Measurements from ENCODE around the gene RPS6KA2.

Gene RPS6KA2

DNA sequence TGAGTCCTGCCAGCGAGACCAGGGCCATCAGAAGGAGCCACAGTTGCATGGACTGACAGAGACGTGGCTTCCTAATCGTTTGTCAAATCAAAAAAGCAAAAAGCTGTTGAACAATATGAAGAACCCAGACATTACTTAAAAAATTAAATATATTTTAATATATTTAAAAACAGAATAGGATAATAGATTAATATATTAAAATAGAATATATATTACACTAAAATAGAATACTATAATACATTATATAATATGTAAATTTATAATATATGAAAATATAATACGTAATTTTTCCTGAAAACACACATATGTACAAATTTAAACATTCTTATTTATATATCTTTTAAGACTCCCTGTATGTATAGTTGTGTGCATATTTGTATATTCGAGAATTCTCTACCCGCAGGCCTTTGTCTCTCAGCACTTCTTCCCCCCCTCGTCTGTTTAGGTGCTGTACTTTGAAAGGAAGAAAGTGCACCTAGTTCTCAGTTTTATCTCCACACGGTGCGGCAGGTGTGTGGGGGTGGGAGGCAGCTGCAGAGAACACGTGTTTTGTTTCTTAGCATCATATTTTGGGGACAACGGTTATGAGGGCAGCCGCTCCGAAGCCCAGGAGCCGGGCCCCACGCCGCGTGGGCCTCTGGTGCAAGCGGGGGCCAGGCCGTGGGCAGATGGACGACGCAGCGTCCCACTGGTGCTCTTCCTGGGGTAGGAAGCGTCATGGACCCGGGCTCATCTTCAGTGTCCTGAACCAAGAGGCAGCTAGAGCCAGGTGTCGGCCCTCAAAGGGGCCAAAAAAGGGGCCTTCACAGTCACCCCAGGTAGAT, 172.1 kb downstream of the RPS6KA2 start:
- no peak overlapping the region for H3K4me3 ChIP-seq (ENCODE audit: insufficient read depth, low read depth, low read length, poor library complexity, severe bottlenecking)
- no peak for DNase-seq
- no peaks in the 10 kb centered on the region for H3K36me3 ChIP-seq (ENCODE audit: control insufficient read depth, insufficient read depth, low read length)
- H3K27ac ChIP-seq (ENCODE audit: insufficient read depth, low read length, poor library complexity, severe bottlenecking) = no peak overlapping the region
- no peaks in the 10 kb centered on the region for H3K4me1 ChIP-seq (ENCODE audit: control insufficient read depth, insufficient read depth, low read length, poor library complexity, severe bottlenecking)
- no peaks in the 10 kb centered on the region for H3K9me3 ChIP-seq (ENCODE audit: control insufficient read depth, low read length)
- H3K27me3 ChIP-seq (replicated peaks; ENCODE audit: control insufficient read depth, insufficient read depth, low read length, poor library complexity, severe bottlenecking) = no peaks in the 10 kb centered on the region

- no peaks in the 10 kb centered on the region for H3K4me1 ChIP-seq (ENCODE audit: control insufficient read depth, insufficient read depth, low read length, poor library complexity, severe bottlenecking)
- H3K4me3 ChIP-seq (ENCODE audit: insufficient read depth, low read depth, low read length, poor library complexity, severe bottlenecking) = no peak overlapping the region
- H3K27me3 ChIP-seq (replicated peaks; ENCODE audit: control insufficient read depth, insufficient read depth, low read length, poor library complexity, severe bottlenecking) = no peaks in the 10 kb centered on the region
- no peak for DNase-seq
- H3K9me3 ChIP-seq (ENCODE audit: control insufficient read depth, low read length) = no peaks in the 10 kb centered on the region
- no peak overlapping the region for H3K27ac ChIP-seq (ENCODE audit: insufficient read depth, low read length, poor library complexity, severe bottlenecking)
- H3K36me3 ChIP-seq (ENCODE audit: control insufficient read depth, insufficient read depth, low read length) = no peaks in the 10 kb centered on the region
These were observed 173.4 kb downstream of the RPS6KA2 start for GRCh38 chr6:166453651-166454050.

GRCh38 chr6:166450167-166450873, 176.7 kb downstream of the RPS6KA2 start:
- no peaks in the 10 kb centered on the region for H3K36me3 ChIP-seq (ENCODE audit: control insufficient read depth, insufficient read depth, low read length)
- DNase-seq = no peak
- no peaks in the 10 kb centered on the region for H3K9me3 ChIP-seq (ENCODE audit: control insufficient read depth, low read length)
- no peak overlapping the region for H3K4me3 ChIP-seq (ENCODE audit: insufficient read depth, low read depth, low read length, poor library complexity, severe bottlenecking)
- no peak overlapping the region for H3K27ac ChIP-seq (ENCODE audit: insufficient read depth, low read length, poor library complexity, severe bottlenecking)
- H3K27me3 ChIP-seq (replicated peaks; ENCODE audit: control insufficient read depth, insufficient read depth, low read length, poor library complexity, severe bottlenecking) = no peaks in the 10 kb centered on the region
- H3K4me1 ChIP-seq (ENCODE audit: control insufficient read depth, insufficient read depth, low read length, poor library complexity, severe bottlenecking) = no peaks in the 10 kb centered on the region

DNA sequence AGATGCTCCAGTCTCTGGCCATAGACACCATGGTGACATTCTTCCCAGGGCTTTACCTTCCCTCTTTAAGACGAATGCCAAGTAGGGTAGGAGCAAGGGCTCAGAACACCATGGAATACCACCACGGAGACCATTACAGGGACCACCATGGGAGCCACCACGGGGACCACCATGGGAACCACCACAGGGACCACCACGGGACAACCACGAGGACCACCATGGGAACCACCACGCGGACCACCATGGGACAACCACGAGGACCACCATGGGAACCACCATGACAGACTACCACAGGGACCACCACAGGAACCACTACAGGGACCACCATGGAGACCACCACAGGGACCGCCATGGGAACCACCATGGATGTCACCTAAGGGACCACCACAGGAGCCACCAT, 177.4 kb downstream of the RPS6KA2 start:
- no peak overlapping the region for H3K27ac ChIP-seq (ENCODE audit: insufficient read depth, low read length, poor library complexity, severe bottlenecking)
- H3K4me1 ChIP-seq (ENCODE audit: control insufficient read depth, insufficient read depth, low read length, poor library complexity, severe bottlenecking) = no peaks in the 10 kb centered on the region
- DNase-seq = no peak
- H3K4me3 ChIP-seq (ENCODE audit: insufficient read depth, low read depth, low read length, poor library complexity, severe bottlenecking) = no peak overlapping the region
- H3K36me3 ChIP-seq (ENCODE audit: control insufficient read depth, insufficient read depth, low read length) = no peaks in the 10 kb centered on the region
- no peaks in the 10 kb centered on the region for H3K27me3 ChIP-seq (replicated peaks; ENCODE audit: control insufficient read depth, insufficient read depth, low read length, poor library complexity, severe bottlenecking)
- no peaks in the 10 kb centered on the region for H3K9me3 ChIP-seq (ENCODE audit: control insufficient read depth, low read length)

DNA sequence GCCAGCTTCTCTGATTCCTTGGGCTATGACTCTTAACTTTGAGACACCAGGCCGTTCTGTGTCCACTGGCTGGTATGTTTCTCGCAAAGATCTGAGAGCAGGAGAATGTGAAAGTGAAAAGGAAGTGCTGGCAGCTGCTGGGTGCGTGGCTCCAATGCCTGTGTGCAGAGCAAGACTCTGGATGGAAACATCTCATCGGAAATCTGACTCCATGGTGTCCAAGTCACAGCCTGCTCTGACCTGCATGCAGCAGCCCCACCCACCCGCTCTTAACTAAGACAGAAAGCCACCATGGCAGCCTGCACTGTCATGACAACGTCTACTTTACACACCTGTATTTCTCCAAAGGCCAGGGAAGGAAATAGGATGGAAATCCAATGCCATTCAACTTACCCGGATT, 178.0 kb downstream of the RPS6KA2 start:
- Histone ChIP-seq H3K27me3 (replicated peaks; ENCODE audit: control insufficient read depth, insufficient read depth, low read length, poor library complexity, severe bottlenecking) (no peaks in the 10 kb centered on the region), H3K36me3 (ENCODE audit: control insufficient read depth, insufficient read depth, low read length) (no peaks in the 10 kb centered on the region), H3K9me3 (ENCODE audit: control insufficient read depth, low read length) (no peaks in the 10 kb centered on the region), H3K4me3 (ENCODE audit: insufficient read depth, low read depth, low read length, poor library complexity, severe bottlenecking) (no peak overlapping the region), H3K4me1 (ENCODE audit: control insufficient read depth, insufficient read depth, low read length, poor library complexity, severe bottlenecking) (no peaks in the 10 kb centered on the region), H3K27ac (ENCODE audit: insufficient read depth, low read length, poor library complexity, severe bottlenecking) (no peak overlapping the region)
- DNase-seq = no peak

DNA sequence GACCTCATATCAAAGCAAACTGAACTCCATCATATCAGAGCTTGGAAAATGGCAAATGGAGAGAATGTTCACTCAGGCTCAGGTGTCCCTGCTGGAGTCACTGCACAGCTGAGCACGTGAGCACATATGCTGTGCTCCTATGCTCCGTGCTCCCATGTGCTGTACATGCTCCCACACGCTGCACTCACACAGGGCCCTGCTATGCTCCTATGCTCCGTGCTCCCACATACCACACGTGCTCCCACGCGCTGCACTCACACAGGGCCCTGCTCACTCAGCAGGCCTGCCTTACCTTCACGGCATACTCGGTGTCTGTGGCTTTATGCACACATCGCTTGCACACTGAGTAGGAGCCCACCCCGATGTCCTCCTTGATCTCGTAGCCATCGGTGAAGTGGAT, 178.6 kb downstream of the RPS6KA2 start:
- no peak overlapping the region for H3K4me3 ChIP-seq (ENCODE audit: insufficient read depth, low read depth, low read length, poor library complexity, severe bottlenecking)
- H3K36me3 ChIP-seq (ENCODE audit: control insufficient read depth, insufficient read depth, low read length) = no peaks in the 10 kb centered on the region

GRCh38 chr6:166446567-166447065, 180.4 kb downstream of the RPS6KA2 start:
- Histone ChIP-seq H3K27ac (ENCODE audit: insufficient read depth, low read length, poor library complexity, severe bottlenecking) (no peak overlapping the region), H3K36me3 (ENCODE audit: control insufficient read depth, insufficient read depth, low read length) (no peaks in the 10 kb centered on the region), H3K4me3 (ENCODE audit: insufficient read depth, low read depth, low read length, poor library complexity, severe bottlenecking) (no peak overlapping the region), H3K9me3 (ENCODE audit: control insufficient read depth, low read length) (no peaks in the 10 kb centered on the region), H3K27me3 (replicated peaks; ENCODE audit: control insufficient read depth, insufficient read depth, low read length, poor library complexity, severe bottlenecking) (no peaks in the 10 kb centered on the region), H3K4me1 (ENCODE audit: control insufficient read depth, insufficient read depth, low read length, poor library complexity, severe bottlenecking) (no peaks in the 10 kb centered on the region)
- DNase-seq = no peak

More for the DNA sequence above, 178.6 kb downstream of the RPS6KA2 start:
- Histone ChIP-seq H3K4me1 (ENCODE audit: control insufficient read depth, insufficient read depth, low read length, poor library complexity, severe bottlenecking) (no peaks in the 10 kb centered on the region), H3K27me3 (replicated peaks; ENCODE audit: control insufficient read depth, insufficient read depth, low read length, poor library complexity, severe bottlenecking) (no peaks in the 10 kb centered on the region), H3K9me3 (ENCODE audit: control insufficient read depth, low read length) (no peaks in the 10 kb centered on the region), H3K27ac (ENCODE audit: insufficient read depth, low read length, poor library complexity, severe bottlenecking) (no peak overlapping the region)
- no peak for DNase-seq

DNA sequence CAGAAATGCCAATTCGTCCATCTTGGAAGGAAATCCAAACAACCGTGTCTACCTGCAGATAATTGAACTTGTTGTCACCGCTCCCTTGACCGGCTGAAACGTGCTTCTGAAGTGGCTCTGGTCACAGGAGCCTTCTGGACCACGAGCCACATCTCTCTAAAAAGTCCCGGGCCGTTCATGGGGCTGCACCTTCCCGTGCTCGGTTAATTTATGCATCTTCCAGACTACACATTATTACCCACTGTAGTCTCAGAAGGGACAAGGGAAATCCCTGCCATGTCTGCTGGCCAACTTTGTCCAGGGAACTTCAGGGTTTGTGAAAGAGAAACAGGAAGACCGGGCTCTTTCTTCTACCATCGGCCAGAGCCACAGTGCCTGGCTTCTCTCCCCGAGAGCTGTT, 180.9 kb downstream of the RPS6KA2 start:
- Histone ChIP-seq H3K27me3 (replicated peaks; ENCODE audit: control insufficient read depth, insufficient read depth, low read length, poor library complexity, severe bottlenecking) (no peaks in the 10 kb centered on the region), H3K27ac (ENCODE audit: insufficient read depth, low read length, poor library complexity, severe bottlenecking) (no peak overlapping the region), H3K4me3 (ENCODE audit: insufficient read depth, low read depth, low read length, poor library complexity, severe bottlenecking) (no peak overlapping the region)

GRCh38 chr6:166444446-166444845, 182.6 kb downstream of the RPS6KA2 start:
- Histone ChIP-seq H3K27ac (ENCODE audit: insufficient read depth, low read length, poor library complexity, severe bottlenecking) (no peak overlapping the region), H3K4me3 (ENCODE audit: insufficient read depth, low read depth, low read length, poor library complexity, severe bottlenecking) (no peak overlapping the region), H3K4me1 (ENCODE audit: control insufficient read depth, insufficient read depth, low read length, poor library complexity, severe bottlenecking) (peaks cover 3% of the 10 kb centered on the region), H3K36me3 (ENCODE audit: control insufficient read depth, insufficient read depth, low read length) (no peaks in the 10 kb centered on the region), H3K27me3 (replicated peaks; ENCODE audit: control insufficient read depth, insufficient read depth, low read length, poor library complexity, severe bottlenecking) (no peaks in the 10 kb centered on the region), H3K9me3 (ENCODE audit: control insufficient read depth, low read length) (no peaks in the 10 kb centered on the region)
- DNase-seq = no peak

More for the DNA sequence above, 180.9 kb downstream of the RPS6KA2 start:
- Histone ChIP-seq H3K4me1 (ENCODE audit: control insufficient read depth, insufficient read depth, low read length, poor library complexity, severe bottlenecking) (no peaks in the 10 kb centered on the region), H3K9me3 (ENCODE audit: control insufficient read depth, low read length) (no peaks in the 10 kb centered on the region), H3K36me3 (ENCODE audit: control insufficient read depth, insufficient read depth, low read length) (no peaks in the 10 kb centered on the region)
- no peak for DNase-seq

DNA sequence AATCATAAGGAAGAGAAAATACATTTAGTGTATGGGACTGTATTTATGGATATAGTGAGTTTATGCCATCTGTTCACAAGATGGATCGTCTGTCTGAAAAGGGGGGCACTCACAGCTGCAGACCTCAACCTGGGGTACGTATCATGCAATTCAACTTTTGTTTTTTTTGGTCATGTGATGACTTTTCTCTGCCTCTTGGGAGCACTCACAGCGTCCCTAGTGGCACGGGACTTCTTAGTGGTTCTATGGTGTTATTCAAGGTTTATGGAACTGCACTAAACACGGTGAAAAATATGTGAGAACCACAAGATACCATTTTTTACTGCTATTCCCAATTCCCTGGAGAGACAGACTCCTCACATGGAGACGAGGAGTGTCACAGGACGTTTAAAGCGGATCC, 183.9 kb downstream of the RPS6KA2 start:
- DNase-seq = no peak
- Histone ChIP-seq H3K4me1 (ENCODE audit: control insufficient read depth, insufficient read depth, low read length, poor library complexity, severe bottlenecking) (peaks cover 3% of the 10 kb centered on the region), H3K27me3 (replicated peaks; ENCODE audit: control insufficient read depth, insufficient read depth, low read length, poor library complexity, severe bottlenecking) (no peaks in the 10 kb centered on the region), H3K4me3 (ENCODE audit: insufficient read depth, low read depth, low read length, poor library complexity, severe bottlenecking) (no peak overlapping the region), H3K9me3 (ENCODE audit: control insufficient read depth, low read length) (no peaks in the 10 kb centered on the region), H3K36me3 (ENCODE audit: control insufficient read depth, insufficient read depth, low read length) (no peaks in the 10 kb centered on the region), H3K27ac (ENCODE audit: insufficient read depth, low read length, poor library complexity, severe bottlenecking) (no peak overlapping the region)
